Occipital lobe (tissue), 2 donors: Measurements from ENCODE around the gene CNGB1. TPM values are rescaled to one million over a fixed set of nuclear protein-coding genes. Genes with fewer than 3 reads are reported as not detected.
"Not testable (repeated sequence)": the region's sequence is repeated elsewhere in the genome, so short reads cannot be mapped to it uniquely, and the experiment has no call there.

Experiments
- DNase-seq: peaks from one replicate; lab custom pipeline; 2025; lab: John Stamatoyannopoulos, UW
- total RNA-seq: library from RNA; depleted of rRNA; stranded (reverse); fragments of >200 nt; gene quantifications from one replicate; pipeline ENCODE4 v1.2.3, GENCODE V29; 2014

The CNGB1 gene
- total RNA-seq, 1 donor from 2014 or later = not detected

- DNase-seq = no peak
These were observed 17.1 kb downstream of the CNGB1 start for GRCh38 chr16:57953857-57954256.

- DNase-seq = no peak
These were observed 18.0 kb downstream of the CNGB1 start for GRCh38 chr16:57952909-57953308.

GRCh38 chr16:57951204-57951960 is 19.5 kb downstream of the CNGB1 start:
- no peak for DNase-seq

GRCh38 chr16:57950382-57950781 is 20.5 kb downstream of the CNGB1 start:
- no peak for DNase-seq

- no peak for DNase-seq
These were observed 21.2 kb downstream of the CNGB1 start for GRCh38 chr16:57949595-57950238.

GRCh38 chr16:57949013-57949412 is 21.9 kb downstream of the CNGB1 start:
- no peak for DNase-seq

GRCh38 chr16:57948027-57948426 is 22.9 kb downstream of the CNGB1 start:
- DNase-seq = no peak

- no peak for DNase-seq
These were observed 23.7 kb downstream of the CNGB1 start for GRCh38 chr16:57947261-57947660.

GRCh38 chr16:57946181-57946801 is 24.6 kb downstream of the CNGB1 start:
- no peak for DNase-seq

GRCh38 chr16:57945740-57946138 is 25.2 kb downstream of the CNGB1 start:
- DNase-seq = no peak

GRCh38 chr16:57944970-57945739 is 25.8 kb downstream of the CNGB1 start:
- no peak for DNase-seq

GRCh38 chr16:57943381-57943780 is 27.5 kb downstream of the CNGB1 start:
- DNase-seq = not testable (repeated sequence)

- not testable (repeated sequence) for DNase-seq
These were observed 29.0 kb downstream of the CNGB1 start for GRCh38 chr16:57941901-57942300.

- no peak for DNase-seq
These were observed 29.8 kb downstream of the CNGB1 start for GRCh38 chr16:57941016-57941664.

- no peak for DNase-seq
These were observed 30.5 kb downstream of the CNGB1 start for GRCh38 chr16:57940382-57940966.

- DNase-seq = no peak
These were observed 31.1 kb downstream of the CNGB1 start for GRCh38 chr16:57939872-57940224.

- DNase-seq = no peak
These were observed 31.7 kb downstream of the CNGB1 start for GRCh38 chr16:57938936-57939871.

GRCh38 chr16:57938484-57938883 is 32.4 kb downstream of the CNGB1 start:
- DNase-seq = no peak

- DNase-seq = no peak
These were observed 33.1 kb downstream of the CNGB1 start for GRCh38 chr16:57937861-57938260.

GRCh38 chr16:57935904-57936303 is 35.0 kb downstream of the CNGB1 start:
- DNase-seq = no peak
